HL-60 (cell line): Measurements from ENCODE around the gene CCDC57.

Experiments used
- DNase-seq, 2 experiments: peaks; one replicate each; pipeline ENCODE4 v3.0.0-alpha.2; 2010 to 2020; ENCODE audit warnings: low read depth in 1 of 2, low spot score in 1 of 2
- H3K27ac ChIP-seq: fragments of 250-450 bp; sonication (Bioruptor Pico); replicated peaks from 2 replicates; pipeline ENCODE4 v1.5.1; 2020; ENCODE audit warnings: mild to moderate bottlenecking, moderate library complexity
- H3K27me3 ChIP-seq: fragments of 250-450 bp; sonication (Bioruptor Pico); 2 replicates; pipeline ENCODE4 v1.5.1; 2021; ENCODE audit warnings: mild to moderate bottlenecking, moderate library complexity; ENCODE audit not compliant: insufficient read depth, poor library complexity, severe bottlenecking
- H3K4me3 ChIP-seq: replicated peaks from 2 replicates; pipeline ENCODE4 v1.5.1; 2011; ENCODE audit warnings: mild to moderate bottlenecking, control low read depth, low read length; ENCODE audit not compliant: insufficient read depth
- CTCF ChIP-seq: IDR thresholded peaks from one replicate; pipeline ENCODE4 v1.5.1; 2011; ENCODE audit warnings: low read length, control low read depth, inconsistent platforms; ENCODE audit not compliant: insufficient read depth
- GABPA ChIP-seq: IDR thresholded peaks from 2 replicates; pipeline ENCODE4 v1.6.1; 2012; ENCODE audit warnings: low read depth
- POLR2AphosphoS5 ChIP-seq: IDR thresholded peaks from 2 replicates; pipeline ENCODE4 v1.6.1; 2012; ENCODE audit warnings: low read depth
- REST ChIP-seq: IDR thresholded peaks from 2 replicates; pipeline ENCODE4 v1.6.1; 2012; ENCODE audit warnings: low read depth; ENCODE audit not compliant: insufficient replicate concordance
- SPI1 ChIP-seq: IDR thresholded peaks from 2 replicates; pipeline ENCODE4 v1.6.1; 2012; ENCODE audit warnings: low read depth, mild to moderate bottlenecking, borderline replicate concordance

Gene CCDC57

GRCh38 chr17:82158825-82159224 is 53.8 kb downstream of the CCDC57 start:
- Histone ChIP-seq H3K27ac (no peak overlapping the region), H3K27me3 (no peaks in the 10 kb centered on the region), H3K4me3 (no peak overlapping the region)
- no peak for DNase-seq
- no peak for TF ChIP-seq CTCF
- TF ChIP-seq GABPA: no peak
- TF ChIP-seq REST: no peak
- TF ChIP-seq SPI1: no peak
- TF ChIP-seq POLR2AphosphoS5: no peak

GRCh38 chr17:82157046-82158035 is 55.3 kb downstream of the CCDC57 start:
- TF ChIP-seq REST (no peak), SPI1 (no peak), CTCF (no peak), POLR2AphosphoS5 (no peak), GABPA (no peak)
- DNase-seq: no peak

GRCh38 chr17:82156284-82156925 is 56.2 kb downstream of the CCDC57 start:
- Histone ChIP-seq H3K27ac (no peak overlapping the region), H3K27me3 (no peaks in the 10 kb centered on the region), H3K4me3 (no peak overlapping the region)
- DNase-seq: no peak
- TF ChIP-seq SPI1 (no peak), GABPA (no peak), REST (no peak), POLR2AphosphoS5 (no peak), CTCF (no peak)

More at GRCh38 chr17:82157046-82158035, 55.3 kb downstream of the CCDC57 start:
- no peak overlapping the region for H3K27ac ChIP-seq
- H3K4me3 ChIP-seq: no peak overlapping the region
- H3K27me3 ChIP-seq: no peaks in the 10 kb centered on the region
